Putamen (tissue), 1 donor: ENCODE results near the gene FUZ.

Source experiments
- DNase-seq: peaks from one replicate; pipeline ENCODE4 v3.0.0-alpha.2; 2016; ENCODE audit warnings: low spot score

FUZ gene

DNA sequence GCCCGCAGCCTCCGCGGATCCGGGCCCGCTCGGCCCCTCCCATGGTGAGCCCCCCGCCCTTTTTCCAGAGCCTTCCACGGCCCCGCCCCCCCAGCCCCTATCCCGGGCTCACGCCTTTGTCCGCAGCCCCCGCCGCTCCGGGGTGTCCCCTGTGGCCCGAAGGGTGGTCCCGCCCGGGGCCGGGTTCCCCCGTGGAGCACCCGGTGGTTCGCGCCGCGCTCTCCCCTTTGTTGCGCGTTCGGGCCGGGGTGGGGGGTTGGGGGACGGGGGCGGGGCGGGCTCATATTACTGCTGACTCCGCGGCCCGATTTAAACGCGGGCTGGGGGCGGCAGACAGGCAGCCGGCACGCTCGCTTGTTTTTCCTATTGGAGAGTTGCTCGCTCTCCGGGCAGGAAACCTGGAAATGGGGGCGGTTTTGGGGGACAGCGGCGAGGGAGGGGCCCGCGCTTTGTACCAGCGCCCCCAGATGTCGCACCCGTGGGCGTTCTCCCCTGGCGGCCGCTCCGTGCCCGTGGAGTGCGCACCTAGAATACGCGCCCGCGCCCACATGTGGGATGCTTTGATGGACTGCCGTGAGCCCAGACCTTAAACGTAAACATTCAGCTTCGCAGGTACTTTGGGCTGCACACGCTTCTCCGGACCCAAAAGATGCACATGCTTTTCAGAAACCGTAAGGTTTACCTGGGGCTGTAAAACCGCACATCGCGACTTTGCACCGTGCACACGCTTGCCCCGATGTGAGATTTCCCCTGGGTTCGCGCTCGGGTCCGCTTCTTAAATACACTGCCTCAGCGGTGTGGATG lies 38.6 kb upstream of the FUZ start:
- no peak for DNase-seq

DNA sequence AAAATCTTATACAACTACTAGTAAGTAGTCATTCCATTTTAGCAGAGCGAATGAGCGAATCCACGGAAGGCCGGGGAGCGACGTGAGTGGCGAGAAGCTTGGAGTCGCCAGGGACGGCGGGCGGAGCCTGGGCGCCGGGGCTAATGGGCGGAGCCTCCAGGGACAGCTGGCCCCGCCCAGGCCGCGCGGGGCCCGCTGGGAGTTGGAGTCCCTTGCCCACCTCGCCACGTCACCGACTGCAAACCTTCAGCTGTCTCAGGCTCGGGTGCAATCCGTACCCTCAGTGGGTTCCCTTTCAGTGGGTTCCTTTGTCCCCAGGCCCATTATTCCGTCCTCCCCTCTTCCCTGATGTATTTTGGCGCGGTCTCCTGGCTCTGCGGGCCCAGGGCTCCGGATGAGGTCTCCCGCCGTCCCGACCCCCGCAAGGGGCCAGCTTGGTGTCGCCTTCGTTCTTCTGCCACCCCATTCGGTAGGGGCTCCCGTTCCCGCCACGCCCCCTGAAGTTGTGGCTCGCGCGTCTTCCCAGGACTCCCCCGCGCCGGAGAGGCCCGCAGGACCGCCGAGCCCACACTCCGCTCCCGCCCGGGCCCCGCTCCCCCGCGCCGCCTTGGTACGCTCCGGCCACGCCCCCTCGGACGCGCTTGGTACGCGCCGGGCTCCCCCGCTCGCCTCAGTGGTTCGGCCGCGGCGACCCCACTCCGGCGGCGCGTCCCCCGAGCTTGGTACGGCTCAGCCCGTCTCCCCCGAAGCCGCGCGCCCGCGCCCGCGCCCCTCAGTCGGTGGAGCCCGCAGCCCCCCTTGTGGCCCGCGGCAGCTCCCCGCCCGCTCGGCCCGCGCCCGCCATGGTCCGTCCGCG lies 37.6 kb upstream of the FUZ start, which contains the start of gene PTOV1:
Gene PTOV1, plus strand, starts transcription at position 673 of the 856 bp plus-strand sequence.
- DNase-seq: peak; percentile 95

DNA sequence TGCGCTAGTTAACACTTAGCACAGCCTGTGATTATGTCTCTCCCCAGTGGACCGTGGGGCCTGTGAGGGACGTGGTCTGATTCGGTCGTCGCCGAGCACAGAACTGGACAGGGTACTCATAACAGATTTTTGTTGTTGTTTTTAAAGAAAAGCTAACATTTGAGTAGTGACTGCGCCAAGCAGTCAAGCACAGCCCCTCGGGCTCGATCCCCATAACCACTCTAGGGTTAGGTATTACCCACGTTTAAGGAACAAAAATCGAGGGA lies 37.1 kb upstream of the FUZ start:
- no peak for DNase-seq

DNA sequence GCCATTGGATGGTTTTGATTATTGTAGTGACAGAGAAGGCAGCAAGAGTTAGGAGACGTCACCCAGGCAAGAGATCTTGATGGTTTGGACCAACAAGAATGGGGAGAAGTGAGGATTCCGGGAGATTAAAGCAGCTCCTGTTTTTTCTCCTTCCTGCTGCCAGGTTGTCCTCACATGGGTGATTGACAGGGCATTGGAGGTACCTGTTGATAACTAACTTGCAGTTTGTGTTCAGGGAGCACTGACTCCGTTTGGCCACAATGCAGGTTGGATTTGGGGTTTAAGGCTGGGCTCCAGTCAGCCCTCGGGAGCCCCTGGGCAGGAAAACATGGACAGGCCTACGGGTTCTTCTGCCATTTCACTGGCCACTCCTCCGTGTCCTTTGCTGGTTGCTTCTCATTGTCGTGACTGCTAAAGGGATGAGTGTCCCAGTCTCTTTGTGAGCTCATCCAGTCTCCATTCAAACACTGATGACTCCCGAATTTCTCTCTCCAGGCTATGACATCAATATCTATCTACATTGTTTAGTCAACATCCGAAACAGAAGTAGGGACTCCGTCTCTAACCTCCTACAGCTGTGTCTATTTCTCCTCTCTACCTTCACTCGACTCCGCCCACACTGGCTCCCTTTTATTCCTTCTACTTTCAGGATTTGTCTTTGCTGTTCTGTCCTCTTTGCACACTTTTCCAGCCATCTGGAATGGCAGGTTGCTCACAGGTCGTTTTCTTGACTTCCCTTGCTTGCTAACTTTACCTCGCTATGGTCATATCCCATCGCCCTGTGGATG lies 36.5 kb upstream of the FUZ start:
- DNase-seq: no peak

DNA sequence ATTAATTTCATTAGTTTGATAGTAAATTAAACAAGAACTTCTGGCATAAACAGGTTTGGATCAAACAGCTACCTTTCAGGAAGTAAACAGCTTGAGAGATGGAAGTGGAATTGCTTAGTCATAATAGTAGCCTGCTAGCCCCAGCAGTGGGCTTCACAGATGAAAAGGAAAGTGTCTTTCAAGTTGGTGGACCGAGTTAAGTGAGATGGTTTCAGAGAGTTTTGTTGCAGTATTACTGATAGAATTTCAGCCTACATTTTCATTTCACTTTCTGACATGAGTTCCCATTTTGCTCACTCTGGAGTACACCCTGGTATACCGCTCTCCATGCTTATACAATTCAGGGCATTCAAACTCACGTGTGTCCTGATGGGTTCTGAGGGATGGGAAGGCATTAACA lies 35.8 kb upstream of the FUZ start:
- DNase-seq: no peak

DNA sequence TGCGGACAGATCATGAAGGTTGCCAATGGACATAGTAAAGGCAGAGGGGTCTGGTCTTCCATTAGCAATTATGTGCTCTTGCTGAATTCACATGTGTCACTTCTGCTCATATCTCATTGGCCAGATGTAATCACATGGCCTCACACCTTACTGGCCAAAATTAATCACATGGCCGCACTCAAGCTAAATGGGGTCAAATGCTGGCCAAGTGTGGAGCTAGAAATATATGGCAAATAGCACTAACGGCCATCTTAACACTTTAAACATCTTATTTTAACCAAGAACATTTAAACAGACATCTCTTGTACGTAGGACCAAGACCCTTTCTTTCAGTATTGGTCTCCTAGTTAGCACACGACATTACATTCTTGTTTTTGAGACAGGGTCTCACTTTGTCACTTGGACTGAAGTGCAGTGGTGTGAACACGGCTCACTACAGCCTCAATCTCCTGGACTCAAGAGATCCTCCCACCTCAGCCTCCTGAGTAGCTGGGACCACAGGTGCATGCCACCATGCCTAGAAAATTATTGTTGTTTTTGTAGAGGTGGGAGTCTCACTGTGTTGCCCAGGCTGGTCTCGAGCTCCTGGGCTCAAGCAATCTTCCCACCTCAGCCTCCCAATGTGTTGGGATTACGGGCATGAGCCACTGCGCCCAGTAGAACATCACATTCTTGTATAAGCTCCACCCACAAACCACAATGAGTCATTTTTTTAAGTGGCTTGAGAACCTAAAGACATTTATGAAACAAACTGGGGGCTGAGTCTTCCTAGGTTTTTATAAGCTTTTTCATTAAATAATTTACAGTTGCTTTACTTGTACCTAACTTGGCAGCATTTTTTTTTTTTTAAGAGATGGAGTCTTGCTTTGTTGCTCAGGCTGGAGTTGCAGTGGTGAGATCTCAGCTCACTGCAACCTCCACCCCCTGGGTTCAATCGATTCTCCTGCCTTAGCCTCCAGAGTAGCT lies 34.9 kb upstream of the FUZ start:
- DNase-seq: no peak

DNA sequence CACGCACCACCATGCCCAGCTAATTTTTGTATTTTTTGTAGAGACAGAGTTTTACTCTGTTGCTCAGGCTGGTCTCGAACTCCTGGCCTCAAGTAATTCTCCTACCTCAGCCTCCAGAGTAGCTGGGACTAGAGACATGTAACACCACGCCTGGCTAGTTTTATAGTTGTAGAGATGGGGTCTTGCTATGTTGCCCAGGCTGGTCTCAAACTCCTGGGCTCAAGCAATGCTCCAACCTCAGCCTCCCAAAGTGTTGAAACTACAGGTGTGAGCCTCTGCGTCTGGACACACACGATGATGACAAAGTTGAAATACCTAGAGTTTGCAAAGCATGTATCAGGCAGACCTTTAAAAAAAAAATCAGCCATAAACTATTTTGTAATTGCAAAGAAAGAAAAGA lies 33.3 kb upstream of the FUZ start:
- DNase-seq: no peak

DNA sequence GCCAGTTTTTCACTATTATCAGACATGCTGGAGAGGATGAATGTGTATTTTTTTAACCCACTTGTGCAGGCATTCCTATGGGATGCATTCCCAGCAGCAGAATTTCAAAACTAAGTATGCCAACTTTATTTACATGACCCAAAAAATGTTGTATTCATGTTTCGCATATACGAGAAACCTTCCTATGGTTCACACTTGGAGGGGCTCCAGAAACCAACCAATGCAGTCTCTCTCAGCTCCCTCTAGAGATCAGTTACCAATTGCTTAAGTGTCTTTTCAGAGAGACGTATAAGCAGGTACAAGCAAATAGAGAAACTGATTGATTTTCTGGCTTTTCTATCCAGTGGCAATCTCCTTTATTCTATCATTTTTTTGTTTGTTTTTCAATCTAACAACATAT lies 32.3 kb upstream of the FUZ start:
- DNase-seq: no peak

DNA sequence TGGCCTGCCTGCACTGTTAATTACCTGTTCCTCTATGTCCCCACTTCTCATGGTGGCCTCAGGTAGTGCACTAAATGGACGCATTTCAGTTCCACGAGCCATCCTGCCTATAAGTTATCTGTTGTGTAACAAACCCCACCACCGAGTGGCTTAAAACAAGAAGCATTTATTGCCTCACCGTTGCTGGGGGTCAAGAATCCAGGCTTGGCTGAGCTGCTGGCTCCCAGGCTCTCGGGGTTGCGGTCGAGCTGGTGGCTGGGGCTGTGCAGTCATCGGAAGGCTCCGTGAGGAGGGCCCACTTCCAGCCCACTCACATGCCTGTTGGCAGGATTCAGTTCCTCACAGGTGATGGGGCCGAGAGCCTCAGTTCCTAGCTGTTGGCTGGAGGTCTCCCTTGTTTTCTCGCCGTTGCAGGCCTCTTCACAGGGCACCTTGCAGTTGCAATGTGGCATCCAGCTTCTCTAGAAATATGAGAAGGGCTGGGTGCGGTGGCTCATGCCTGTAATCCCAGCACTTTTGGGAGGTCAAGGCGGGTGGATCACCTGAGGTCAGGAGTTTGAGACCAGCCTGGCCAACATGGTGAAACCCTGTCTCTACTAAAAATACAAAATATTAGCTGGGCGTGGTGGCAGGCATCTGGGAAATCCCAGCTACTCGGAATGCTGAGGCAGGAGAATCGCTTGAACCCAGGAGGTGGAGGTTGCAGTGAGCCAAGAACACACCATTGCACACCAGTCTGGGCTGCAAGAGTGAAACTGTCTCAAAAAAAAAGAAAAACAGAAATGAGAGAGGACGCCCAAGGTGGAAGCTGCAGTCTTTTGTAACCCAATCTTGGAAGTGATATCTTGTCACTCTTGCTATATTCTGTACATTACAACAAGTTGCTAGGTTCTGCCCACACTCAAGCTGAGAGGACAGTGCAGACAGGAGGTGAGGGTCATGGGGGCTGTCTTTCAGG lies 31.3 kb upstream of the FUZ start:
- no peak for DNase-seq

DNA sequence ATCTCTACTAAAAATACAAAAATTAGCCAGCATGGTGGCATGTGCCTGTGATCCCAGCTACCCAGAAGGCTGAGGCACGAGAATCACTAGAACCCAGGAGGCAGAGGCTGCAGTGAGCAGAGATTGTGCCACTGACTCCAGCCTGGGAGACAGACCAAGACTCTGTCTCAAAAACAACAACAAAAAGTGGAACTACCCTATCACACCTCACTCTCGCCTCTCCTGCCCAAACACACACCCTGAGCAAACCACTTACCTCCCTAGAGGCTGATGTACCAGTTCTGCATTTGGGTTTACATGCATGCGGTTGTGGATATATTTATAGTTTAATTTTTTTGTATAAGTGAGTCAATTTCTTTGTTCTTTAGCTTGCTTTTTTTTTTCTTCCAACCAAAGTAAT lies 30.2 kb upstream of the FUZ start:
- no peak for DNase-seq

DNA sequence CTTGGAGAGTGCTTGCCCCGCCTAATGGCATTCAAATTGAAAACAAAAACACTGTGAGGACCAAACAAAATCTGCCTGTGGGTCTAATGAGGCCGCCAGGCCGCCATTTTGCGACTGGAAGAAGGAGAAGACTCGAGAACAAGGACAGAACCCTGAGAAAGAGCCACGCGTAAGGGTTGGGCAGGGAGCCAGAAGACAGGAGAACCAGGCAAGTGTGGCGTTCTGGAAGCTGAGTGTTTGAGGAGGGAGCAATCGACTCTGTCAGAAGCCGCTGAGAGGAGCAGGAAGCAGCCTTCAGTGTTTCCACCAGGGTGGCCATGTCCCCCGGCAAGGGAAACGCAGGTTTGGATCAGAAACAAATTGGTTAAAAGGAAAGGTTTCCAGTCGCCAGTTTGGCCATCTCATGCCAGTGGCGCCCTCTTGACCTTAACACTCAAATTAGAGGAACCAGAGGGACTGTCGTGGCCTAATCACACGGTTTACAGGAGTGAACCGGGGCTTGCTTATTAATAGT lies 27.7 kb upstream of the FUZ start:
- DNase-seq: no peak

DNA sequence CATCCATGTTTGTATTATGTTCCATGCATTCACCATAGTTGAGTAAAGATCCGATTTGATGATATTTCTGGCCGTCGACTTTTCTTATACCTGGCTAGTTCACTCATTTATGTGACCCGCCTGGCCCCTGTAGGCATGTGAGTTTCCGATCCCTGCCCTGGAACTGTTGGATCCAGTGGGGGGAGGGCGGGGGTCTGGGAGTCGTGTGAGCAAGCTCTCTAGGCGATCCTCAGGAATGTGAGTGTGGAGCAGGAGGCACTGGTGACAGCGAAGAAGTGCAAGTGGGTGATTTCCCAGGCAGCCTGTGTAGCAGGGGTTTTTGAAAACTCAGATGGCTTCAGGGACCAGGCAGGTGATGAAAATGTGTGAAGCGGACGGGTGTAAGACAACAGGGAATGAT lies 27.2 kb upstream of the FUZ start:
- no peak for DNase-seq

DNA sequence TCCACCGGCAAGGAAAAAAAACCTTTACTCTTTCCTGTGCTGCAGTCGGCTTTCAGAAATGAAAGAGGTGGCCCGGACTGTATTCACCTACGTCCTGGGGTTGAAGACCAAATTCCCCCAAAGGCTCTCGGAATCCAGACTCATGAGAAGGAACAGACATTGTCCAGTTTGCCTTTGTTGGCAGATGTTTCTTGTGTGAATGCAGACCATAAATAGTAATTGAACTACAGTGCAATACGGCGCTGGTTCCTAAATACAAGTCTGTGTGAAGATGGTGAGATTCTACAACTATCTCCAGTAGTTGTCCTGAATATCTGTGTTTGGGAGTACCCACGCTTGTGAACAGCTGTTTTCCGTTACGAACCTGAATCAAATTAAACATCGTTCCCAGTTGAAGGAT lies 26.6 kb upstream of the FUZ start:
- DNase-seq: no peak

DNA sequence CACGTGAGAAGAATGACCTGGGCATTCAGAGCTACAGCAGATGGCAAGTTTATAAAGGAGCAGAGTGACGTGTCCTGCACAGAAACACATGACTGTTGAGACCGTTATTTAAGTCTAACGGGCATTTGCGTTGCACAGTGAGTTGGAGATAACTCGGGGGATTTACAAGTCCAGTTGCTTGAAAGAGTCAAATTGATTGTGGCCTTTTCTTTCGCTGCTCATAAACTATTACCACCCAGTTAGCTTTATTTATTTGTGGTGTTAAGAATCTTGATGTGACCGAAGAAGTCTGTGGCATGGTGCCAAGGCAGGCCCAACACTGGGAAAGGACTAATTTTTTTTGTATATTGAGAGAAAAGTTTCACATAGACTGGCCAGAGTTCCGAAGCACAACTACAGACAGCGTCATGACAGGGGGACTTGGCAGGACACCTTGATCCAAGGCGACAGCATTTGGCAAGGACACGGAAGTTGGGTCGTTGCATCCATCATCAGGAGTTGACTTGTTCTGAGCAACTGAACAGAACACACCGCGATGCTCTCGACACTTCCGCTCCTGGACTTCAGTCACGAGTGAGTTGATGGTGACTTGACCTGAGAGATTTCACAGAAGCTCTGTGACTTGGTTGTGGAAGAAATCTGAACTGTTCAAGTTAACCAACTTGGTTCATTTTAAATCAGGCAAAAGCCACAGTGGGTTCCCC lies 25.9 kb upstream of the FUZ start:
- no peak for DNase-seq

DNA sequence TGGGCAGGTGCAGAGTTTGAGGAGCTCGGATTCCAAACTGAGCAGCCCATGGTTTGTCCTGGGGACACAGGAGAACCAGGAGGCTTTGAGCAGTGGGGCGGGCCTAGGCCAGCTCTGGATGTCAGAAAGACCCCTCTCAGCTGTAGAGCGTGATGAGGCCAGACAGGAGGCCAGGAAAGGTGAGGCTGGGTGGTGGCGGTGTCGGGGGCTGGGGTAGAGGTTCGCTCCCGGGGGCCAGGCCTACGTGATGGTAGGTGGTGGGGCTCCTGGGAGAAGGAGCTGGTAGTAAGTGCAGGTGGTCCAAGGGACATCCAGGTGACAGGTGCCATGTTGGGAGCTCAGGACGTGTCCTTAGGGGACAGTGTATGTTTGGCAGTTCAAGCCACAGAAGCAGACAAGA lies 24.3 kb upstream of the FUZ start:
- no peak for DNase-seq

DNA sequence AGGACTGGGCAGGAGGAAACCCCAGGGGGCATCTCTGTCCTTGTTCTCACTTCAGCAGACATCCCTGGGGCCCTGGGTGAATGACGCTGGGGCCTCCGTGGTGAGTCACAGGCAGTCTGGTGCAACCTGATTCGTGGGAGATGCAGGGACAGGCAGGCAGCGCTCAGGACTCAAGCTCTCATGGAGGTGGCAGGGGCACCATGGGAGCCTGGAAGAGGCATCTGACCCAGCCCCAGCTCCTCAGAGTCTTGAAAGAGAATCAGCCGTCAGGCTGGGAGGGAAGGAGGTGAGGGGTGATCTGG lies 23.9 kb upstream of the FUZ start:
- DNase-seq: no peak

DNA sequence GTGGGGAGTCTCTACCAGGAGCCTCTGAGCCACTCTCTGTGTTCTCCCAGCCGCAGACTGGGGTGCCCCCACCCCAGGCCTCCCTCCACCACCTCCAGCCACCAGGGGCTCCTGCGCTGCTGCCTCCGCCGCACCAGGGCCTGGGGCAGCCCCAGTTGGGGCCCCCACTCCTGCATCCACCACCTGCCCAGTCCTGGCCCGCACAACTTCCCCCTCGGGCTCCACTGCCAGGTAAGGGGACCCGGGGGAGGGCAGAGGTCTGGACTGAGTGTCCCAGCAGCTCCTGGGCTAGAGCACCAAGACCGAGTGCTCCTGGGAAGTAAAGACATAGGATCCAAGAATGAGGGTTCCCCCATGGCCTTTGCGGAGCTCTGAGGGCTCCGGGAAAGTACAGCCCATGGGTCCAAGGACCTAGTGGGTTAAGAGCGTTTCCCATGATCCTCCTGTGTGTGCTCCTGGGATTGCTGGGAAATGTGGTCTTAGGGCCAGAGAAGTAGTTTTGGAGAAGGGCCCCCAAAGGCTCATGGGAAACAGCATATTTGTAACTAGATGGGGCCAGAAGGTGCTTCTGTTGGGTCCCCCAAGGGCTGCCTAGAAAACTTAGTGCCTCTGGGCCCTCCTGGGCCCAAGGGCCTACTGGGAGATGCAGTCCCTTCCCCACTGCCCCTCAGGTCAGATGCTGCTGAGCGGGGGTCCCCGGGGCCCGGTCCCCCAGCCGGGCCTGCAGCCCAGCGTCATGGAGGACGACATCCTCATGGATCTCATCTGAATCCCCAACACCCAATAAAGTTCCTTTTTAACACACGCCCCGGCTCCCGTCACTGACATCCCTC lies 23.3 kb upstream of the FUZ start:
- no peak for DNase-seq

DNA sequence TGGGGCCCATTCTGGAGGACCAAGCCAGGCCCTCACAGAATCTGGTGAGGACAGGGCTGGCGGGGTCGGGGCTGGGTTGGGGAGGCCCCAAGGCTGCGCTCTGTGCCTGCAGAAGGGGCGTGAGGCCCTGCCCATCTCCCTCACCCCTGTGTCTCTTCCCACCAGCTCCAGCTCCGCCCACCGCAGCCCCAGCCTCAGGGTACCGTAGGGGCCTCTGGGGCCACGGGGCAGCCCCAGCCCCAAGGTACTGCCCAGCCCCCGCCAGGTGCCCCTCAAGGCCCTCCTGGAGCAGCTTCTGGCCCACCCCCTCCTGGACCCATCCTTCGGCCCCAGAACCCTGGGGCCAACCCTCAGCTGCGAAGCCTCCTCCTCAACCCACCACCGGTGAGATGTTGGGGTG lies 22.5 kb upstream of the FUZ start:
- no peak for DNase-seq

DNA sequence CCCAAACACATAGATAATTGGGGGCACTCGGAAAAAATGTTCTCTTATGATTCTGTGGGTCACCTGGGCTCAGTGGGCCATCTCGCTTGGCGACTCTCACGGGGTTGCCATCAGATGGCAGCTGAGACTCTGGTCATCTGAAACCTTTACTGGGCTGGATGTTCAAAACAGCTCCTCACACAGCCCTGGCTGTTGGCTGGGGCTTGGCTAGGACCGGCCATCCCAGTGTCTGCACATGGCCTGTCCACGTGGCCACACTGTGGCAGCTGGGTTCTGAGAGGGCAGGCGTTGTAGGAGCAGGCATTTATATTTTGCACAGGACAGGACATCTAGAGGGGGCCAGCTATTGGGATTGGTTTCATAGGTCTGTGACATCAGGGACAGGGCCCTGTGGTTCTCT lies 20.5 kb upstream of the FUZ start:
- DNase-seq: no peak
